GM12872 (cell line): ENCODE data around the gene APLP2.

ENCODE experiments used
- CTCF ChIP-seq: IDR thresholded peaks from 3 replicates; pipeline ENCODE4 v1.5.1; 2011; ENCODE audit warnings: low read depth, mild to moderate bottlenecking, low read length, moderate library complexity; ENCODE audit not compliant: insufficient read depth

The APLP2 gene

DNA sequence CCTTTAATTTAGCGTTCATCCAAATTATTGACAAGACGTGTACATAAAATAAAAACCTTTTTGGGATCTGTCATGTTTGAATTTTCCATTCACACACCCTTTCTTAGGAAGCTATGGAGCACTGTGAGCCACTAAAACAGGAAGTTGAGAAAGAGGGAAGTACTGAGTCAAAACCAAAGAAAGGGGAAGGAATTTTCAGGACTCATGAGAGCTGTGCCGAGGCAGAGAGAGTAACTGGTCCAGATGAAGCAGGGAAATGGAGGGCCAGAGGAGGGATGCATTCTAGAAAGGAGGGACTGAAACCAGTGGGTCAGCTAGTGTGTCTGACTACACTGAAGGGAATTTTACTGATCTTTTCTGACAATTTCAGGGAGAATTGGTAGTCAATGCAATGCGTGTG is 24.9 kb downstream of the APLP2 start:
- no peak for TF ChIP-seq CTCF

- no peak for TF ChIP-seq CTCF
Measured at GRCh38 chr11:130095326-130095725, 25.6 kb downstream of the APLP2 start.

DNA sequence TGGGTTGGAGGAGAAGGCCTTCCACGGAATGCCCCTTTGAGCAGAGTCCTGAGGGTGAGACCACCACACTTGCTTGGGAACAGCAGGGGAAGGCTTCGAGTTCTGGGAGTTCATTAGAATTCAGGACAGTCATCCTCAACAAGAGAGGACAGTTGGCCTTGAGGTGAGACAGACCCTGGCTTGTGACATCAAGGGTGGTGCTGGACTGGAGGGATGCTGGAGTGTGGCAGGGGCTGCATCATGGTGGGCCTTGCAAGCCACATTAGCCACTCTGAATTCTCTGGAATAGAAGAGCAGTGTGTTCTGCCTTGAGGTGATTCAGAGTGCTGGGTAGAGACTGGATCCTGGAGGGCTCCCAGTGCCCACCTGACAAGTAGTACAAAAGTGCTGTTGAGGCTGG is 26.3 kb downstream of the APLP2 start:
- no peak for TF ChIP-seq CTCF

DNA sequence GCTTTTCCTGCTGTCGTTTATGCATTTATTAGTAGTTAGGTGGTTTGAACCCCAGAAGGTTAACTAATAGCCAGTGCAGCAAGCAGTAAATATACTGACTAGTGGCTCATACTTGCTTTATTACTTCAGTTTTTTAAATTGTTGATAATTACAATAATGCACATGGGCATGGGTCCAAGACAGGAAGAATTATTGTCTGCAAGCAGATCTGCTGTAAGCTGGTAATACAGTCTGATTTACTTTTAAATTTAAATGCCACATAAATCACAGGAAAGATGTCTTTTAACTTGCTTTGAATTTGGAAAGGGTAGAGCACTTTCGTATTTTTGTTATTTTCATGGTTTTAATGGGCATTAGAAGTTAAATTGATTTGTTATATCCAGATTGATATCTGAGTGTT is 27.1 kb downstream of the APLP2 start:
- no peak for TF ChIP-seq CTCF

DNA sequence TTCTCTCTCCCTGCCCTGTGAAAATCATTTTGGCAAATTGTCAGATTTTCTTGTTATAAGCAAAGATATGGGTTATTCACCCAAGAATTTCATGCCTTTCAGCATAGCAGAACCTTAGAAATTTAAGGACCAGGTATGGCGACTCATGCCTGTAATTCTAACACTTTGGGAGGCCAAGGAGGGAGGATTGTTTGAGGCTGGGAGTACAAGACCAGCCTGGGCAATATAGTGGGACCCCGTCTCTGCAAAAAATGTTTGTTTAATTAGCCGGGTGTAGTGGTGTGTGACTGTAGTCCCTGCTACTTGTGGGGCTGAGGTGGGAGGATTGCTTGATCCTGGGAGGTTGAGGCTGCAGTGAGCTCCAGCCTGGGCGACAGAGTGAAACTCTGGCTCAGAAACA is 27.6 kb downstream of the APLP2 start:
- no peak for TF ChIP-seq CTCF

DNA sequence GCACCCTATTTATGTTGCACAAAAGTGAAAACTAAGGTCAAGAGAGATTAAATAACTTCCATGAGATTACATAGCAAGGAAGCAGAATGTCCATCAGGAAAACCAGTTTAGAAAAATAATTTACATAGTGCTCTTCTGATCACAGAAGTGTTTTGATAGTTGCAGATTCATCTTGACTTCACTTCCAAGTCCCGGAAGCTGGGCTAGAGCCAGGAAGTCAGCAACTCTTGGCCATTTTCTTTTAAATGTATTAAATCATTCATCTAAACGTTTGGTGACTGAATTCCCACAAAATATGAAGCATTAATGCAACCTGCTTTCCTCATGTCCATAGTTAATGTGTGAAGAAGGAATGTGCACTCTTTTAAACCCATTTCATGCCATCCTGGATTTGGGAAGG is 29.7 kb downstream of the APLP2 start:
- no peak for TF ChIP-seq CTCF

GRCh38 chr11:130100381-130101095 is 30.8 kb downstream of the APLP2 start:
- TF ChIP-seq CTCF, result no peak
